Myocyte (in vitro differentiated cells): Measurements from ENCODE around the gene GIGYF2. TPM values are rescaled to one million over a fixed set of nuclear protein-coding genes. Genes with fewer than 3 reads are reported as not detected.

Source experiments
- DNase-seq: peaks from one replicate; pipeline ENCODE4 v3.0.0-alpha.2; 2012; ENCODE audit warnings: low read depth
- total RNA-seq: library from RNA; depleted of rRNA; stranded (reverse); fragments of >200 nt; gene quantifications from 2 replicates; pipeline ENCODE4 v1.2.3, GENCODE V29; 2014

GIGYF2 gene
- total RNA-seq, 1 donor from 2014 or later = 67.8 TPM

GRCh38 chr2:232757905-232758304, 60.8 kb downstream of the GIGYF2 start:
- DNase-seq = no peak

GRCh38 chr2:232761301-232761907, 64.3 kb downstream of the GIGYF2 start:
- peak; percentile 18 for DNase-seq

GRCh38 chr2:232767866-232768265, 70.7 kb downstream of the GIGYF2 start:
- DNase-seq = no peak

DNA sequence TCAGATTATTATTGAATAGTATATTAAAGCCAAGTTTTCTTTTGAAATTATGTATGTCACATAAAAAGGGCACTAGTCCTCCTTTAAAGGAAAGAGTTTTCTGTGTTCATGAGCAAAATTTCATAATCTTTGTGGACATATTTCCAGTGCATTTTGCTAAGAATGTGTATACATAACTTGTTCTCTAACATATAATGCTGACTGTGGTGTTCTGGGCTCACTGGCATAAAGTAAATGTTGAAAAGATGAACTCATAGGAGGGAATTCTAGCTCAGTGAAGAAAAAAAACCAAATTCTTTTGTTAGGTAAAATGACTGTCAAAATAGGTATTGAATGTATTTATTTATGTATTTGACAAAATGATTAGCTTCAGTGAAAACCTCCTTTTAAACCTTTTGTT, 73.1 kb downstream of the GIGYF2 start:
- no peak for DNase-seq

- no peak for DNase-seq
These were observed 74.7 kb downstream of the GIGYF2 start for GRCh38 chr2:232771870-232772269.

GRCh38 chr2:232772531-232772930, 75.4 kb downstream of the GIGYF2 start:
- no peak for DNase-seq

DNA sequence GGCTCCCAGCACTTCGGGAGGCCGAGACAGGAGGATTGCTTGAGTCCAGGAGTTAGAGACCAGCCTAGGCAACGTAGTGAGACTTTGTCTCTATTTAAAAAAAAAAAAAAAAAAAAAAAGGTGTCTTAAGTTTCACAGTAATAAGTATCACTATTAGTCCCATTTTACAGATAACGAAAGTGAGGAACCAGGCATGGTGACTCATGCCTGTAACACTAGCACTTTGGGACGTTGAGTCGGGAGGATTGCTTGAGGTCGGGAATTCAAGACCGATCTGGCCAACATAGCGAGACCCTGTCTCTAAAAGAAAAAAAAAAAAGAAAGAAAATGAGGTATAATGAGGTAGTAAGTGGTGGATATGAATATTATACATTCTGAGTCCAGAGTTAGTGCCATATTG, 76.7 kb downstream of the GIGYF2 start:
- DNase-seq = no peak

DNA sequence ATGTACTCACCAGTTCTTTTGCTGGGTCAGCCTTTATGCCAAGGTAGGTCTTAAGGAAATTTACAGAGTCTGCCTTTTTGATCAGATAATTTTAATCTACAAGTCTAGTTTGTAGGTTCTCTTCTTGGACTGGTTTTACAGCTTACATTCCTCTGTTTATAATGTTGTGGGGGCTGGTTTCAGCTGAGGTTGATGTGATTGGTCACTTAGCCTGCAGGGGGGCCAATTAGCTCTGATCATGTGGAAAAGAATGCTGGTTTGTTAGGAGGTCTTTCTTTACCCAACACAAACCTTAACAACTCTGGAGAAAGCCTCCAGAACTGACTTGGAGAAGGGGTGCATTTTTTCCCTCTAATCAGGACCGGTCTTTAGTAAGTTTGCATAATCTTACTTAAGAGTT, 79.3 kb downstream of the GIGYF2 start, which contains the start of gene KCNJ13:
KCNJ13 (minus strand) TSS at position 131 of the 400 bp plus-strand sequence. CDS start 5,203 bp downstream, outside the sequence.
- DNase-seq = no peak

GRCh38 chr2:232777276-232777675, 80.1 kb downstream of the GIGYF2 start:
- no peak for DNase-seq

GRCh38 chr2:232779465-232779864, 82.3 kb downstream of the GIGYF2 start:
- DNase-seq = peak; percentile 40

DNA sequence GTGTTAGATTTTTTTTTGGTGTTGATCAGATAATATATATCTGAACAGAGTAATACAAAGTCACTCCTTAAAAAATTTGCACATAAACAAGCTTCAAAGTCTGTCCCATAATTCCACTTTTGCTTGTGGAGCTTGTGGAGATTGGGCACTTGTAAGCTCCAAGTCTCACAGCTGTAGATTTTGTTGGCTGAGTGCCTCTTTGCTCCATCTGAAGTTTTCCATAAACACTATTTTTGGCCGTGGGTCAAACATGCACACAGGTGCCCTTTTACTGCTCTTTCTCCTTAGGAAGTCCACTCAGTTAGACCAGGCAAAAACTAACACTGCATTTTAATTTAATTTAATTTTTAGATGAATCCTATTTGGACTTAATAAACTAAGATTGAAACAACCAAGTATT, 82.8 kb downstream of the GIGYF2 start:
- DNase-seq = peak; percentile 20

- DNase-seq = peak; percentile 28
These were observed 84.6 kb downstream of the GIGYF2 start for GRCh38 chr2:232781765-232782164.

DNA sequence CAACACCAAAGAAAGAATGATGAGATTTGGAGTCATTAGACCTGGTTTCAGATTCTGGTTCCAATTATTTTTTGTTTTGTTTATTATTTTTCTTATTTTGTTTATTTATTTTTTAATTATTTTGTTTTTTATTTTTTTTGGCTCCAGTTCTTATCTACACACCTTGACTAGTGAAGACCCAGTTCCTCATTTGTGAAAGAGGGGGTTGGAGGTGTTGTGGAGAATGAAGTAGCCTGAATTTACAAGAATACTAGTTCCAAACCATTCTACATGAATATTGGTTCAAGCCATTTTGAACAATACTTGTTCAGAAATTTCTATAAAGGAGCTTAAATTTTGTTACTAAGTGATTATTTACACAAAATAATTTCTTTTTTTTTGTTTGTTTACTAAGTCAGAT, 86.1 kb downstream of the GIGYF2 start:
- DNase-seq = no peak

DNA sequence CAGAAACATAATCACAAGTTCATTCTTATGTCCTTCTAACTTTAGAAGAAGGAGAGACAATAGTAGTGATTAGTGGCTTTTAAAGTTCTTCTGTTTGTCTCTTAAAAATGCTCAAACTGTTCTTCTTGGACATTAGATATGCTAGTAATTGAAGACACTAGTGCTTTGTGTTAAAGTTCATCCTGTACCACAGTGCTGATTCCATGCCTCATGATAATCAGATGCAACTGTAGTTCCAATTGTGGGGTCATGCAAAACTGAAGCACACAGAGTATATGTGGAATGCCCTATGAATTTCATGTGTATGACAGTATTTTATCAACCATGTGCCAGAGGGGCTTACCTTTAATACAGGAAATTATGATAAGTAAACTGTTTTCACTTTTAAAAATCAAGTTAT, 90.7 kb downstream of the GIGYF2 start:
- DNase-seq = no peak

DNA sequence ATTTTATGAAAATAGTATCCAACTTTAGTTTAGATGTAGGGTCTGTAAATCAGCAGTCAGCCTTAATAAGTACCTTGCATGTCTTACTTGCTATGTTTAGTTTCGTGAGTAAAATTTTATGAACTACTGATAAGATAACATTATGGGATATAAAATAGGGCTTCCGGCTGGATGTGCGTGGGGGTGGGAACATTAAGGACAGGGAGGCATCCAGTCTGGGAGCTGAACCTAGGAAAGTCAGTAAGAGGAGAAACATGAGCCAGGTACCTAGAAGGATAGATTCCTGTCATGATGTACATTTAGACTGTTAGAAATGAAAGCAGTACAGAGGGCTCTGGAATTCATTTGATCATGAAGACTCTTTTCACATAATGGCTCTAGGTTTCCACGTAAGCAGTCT, 92.0 kb downstream of the GIGYF2 start:
- no peak for DNase-seq

DNA sequence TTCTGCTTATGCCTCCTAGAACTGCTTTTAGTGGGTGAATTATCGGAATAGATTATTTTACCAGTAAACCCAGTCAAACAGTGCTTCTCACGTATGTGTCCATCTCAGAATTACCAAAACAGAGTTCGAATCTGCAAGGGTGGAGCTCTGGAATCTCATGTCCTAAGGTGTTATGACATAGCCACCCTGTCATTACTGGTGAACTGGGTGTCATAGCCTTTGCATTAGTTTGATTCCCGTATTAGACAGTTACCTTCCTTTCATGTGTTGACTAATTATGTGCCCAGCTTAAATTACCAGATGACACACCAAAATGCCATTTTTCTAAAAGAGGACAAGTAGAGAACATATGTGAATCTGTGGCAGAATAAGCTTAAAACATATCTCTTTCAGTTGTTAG, 94.4 kb downstream of the GIGYF2 start:
- DNase-seq = no peak

GRCh38 chr2:232793271-232793670, 96.1 kb downstream of the GIGYF2 start:
- no peak for DNase-seq

DNA sequence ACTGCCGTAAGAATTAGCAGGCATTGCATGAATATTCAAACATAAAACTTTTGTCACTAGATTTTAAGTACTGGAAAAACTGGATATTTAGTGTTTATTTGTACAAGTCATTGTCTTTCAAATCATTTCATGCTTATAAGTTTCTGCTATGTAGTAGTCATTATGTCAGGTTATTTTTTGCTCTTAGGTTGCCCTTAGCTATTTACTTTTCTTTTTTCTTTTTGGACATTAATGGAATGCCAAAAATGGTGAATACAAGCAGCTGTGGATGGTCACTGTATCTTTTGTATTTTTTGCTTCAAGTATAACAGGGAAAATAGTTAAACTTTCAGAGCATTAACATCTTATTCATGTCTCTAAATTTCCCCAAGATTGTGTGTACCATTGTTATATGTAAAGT, 97.8 kb downstream of the GIGYF2 start:
- no peak for DNase-seq

- DNase-seq = no peak
These were observed 98.8 kb downstream of the GIGYF2 start for GRCh38 chr2:232795920-232796319.

DNA sequence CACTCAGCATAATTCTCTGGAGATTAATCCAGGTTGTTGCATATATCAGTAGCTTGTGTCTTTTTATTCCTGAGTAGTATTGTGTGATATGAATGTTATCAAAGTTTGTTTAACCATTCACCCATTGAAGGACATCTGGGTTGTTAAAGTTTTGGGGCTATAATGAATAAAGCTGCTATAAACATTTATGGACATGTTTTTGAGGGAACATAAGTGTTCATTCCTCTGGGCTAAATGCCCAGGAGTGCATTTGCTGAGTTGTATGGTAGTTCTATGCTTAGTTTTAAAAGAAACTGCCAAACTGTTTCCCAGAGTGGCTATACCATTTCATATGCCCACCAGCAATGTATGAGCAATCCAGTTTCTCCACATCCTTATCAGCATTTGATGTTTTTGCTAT, 101.1 kb downstream of the GIGYF2 start:
- no peak for DNase-seq

- no peak for DNase-seq
These were observed 103.0 kb downstream of the GIGYF2 start for GRCh38 chr2:232800166-232800565.

DNA sequence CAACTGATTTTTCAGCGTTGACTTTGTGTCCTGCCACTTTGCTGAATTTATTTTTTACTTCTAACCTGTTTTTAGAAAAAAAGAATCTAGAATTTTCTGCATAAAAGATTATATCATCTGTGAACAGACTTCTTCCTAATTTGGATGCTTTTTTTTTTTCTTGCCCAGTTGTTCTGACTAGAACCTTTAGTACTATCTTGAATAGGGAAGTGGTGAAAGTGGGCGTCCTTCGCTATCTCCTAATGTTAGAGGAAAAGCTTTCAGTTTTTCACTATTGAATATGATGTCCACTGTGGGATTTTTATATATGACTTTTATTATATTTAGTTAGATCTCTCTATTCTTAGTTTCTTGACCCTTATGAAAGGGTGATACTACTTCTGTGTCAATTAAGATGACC, 105.0 kb downstream of the GIGYF2 start:
- no peak for DNase-seq

GRCh38 chr2:232809349-232810124, 112.4 kb downstream of the GIGYF2 start:
- DNase-seq = peak; percentile 17
